Astrocyte (in vitro differentiated cells and primary cell): Measurements from ENCODE around the gene CACNA1D.

Experiments
- CTCF ChIP-seq: IDR thresholded peaks from 2 replicates; pipeline ENCODE4 v1.5.1; 2011; ENCODE audit warnings: low read depth, mild to moderate bottlenecking, inconsistent platforms, low read length, moderate library complexity; ENCODE audit not compliant: insufficient read depth
- EZH2 ChIP-seq: IDR thresholded peaks from 2 replicates; pipeline ENCODE4 v1.6.1; 2012; ENCODE audit warnings: mild to moderate bottlenecking, low read length, inconsistent platforms; ENCODE audit not compliant: insufficient read depth

GRCh38 chr3:53733446-53733845, 239.0 kb downstream of the CACNA1D start:
- no peak for TF ChIP-seq CTCF
- no peak for TF ChIP-seq EZH2
